HG03108 (cell line): ENCODE data around the gene GNG7.
"Not testable (repeated sequence)": the region's sequence is repeated elsewhere in the genome, so short reads cannot be mapped to it uniquely, and the experiment has no call there.

Experiments
- ATAC-seq: cut with Tn5 transposase; IDR thresholded peaks from one replicate; pipeline ENCODE4 v1.9.1; 2021; ENCODE audit warnings: moderate library complexity; ENCODE audit not compliant: unreplicated experiment

GNG7 gene

GRCh38 chr19:2714102-2714501 is 11.6 kb upstream of the GNG7 start:
- ATAC-seq, result not testable (repeated sequence)

- not testable (repeated sequence) for ATAC-seq
Measured at GRCh38 chr19:2713170-2713569, 10.7 kb upstream of the GNG7 start.

GRCh38 chr19:2711875-2712205 is 9.3 kb upstream of the GNG7 start:
- no peak for ATAC-seq

- no peak for ATAC-seq
Measured at GRCh38 chr19:2711172-2711874, 8.8 kb upstream of the GNG7 start.

- no peak for ATAC-seq
Measured at GRCh38 chr19:2706251-2706650, 3.8 kb upstream of the GNG7 start.

- no peak for ATAC-seq
Measured at GRCh38 chr19:2703691-2704216, 1.3 kb upstream of the GNG7 start.

GRCh38 chr19:2703077-2703437 is 563 bp upstream of the GNG7 start:
- ATAC-seq, result no peak

- ATAC-seq, result no peak
Measured at GRCh38 chr19:2701361-2702169, 929 bp downstream of the GNG7 start.

DNA sequence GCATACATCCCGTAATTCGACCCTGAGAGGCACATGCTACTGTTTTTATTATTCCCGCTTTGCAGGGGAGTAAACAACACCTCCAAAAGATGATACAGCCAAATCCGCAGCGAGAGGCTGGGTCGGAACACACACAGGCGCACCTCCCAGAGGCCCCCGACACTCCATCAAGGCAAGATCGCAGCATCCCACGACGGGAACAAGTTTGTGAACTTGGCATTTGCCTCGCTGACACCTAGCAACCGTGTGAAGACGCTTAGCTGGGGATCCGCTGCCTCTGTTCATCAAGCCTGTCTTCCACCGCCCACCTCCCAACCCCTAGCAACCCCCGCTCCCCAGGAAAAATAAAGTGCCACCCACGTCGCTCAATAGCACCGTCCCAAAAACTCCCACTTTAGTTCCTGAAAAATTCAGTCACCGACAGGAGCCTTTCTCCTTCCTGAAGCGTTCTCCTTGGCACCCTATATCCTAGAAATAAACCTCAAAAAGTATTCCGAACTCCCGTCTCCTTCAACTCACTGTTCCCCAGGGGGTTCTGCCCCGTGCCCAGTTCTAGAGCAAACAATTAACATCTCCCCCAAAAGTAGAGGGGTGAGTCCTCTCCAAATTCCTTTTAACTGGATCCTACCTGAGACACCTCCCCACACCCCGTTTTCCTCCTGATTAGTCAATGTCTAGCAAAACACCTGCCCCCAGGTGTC is 1.7 kb downstream of the GNG7 start:
- no peak for ATAC-seq

- ATAC-seq, result no peak
Measured at GRCh38 chr19:2699413-2700140, 2.9 kb downstream of the GNG7 start.

- no peak for ATAC-seq
Measured at GRCh38 chr19:2694196-2694595, 8.3 kb downstream of the GNG7 start.

DNA sequence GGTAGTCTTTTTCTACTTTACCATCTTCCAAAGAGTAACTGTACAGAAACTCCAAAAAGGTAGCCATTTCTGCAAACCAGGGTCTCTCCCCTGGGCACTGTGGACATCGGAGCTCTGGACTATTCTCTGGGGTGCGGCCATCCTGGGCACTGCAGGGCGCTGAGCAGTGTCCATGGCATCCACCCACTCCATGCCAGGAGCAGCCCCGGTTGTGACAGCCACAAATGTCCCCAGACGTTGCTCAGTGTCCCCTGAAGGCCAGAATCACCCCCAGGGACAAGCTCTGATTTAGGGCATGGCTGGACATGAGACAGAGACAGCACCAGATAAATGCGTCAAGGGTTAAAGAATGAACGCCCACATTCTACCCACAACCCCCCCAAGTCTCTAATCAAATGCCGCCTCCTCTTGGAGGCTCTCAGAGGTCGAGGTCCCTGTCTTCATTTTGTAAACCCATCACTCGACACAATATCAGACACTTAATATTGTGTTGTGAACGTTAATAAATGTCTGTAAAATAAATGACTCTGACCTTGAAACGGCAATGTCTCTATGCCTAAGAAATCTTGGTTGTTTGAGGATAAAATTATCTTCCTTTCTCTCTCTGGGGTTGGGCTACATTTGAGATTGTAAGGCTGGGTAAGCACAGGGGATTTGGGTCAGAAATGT is 8.9 kb downstream of the GNG7 start:
- ATAC-seq, result no peak

- no peak for ATAC-seq
Measured at GRCh38 chr19:2691951-2692350, 10.5 kb downstream of the GNG7 start.

DNA sequence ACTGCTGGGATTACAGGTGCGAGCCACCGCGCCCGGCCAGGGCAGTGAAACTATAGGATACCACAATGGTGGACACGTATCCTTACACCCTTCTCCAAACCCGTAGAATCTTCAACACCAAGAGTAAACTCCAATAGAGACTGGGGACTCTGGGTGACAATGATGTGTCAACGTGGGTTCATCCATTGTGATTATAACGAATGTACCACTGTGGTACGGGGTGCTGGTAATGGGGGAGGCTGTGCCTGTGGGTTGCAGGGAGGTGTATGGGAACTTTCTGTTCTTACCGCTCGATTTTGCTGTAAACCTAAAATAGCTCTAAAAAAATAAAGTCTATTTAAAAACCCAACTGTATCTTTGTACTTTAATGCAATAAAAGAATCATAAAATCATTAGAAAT is 11.6 kb downstream of the GNG7 start:
- ATAC-seq, result no peak

- no peak for ATAC-seq
Measured at GRCh38 chr19:2686360-2686759, 16.1 kb downstream of the GNG7 start.

DNA sequence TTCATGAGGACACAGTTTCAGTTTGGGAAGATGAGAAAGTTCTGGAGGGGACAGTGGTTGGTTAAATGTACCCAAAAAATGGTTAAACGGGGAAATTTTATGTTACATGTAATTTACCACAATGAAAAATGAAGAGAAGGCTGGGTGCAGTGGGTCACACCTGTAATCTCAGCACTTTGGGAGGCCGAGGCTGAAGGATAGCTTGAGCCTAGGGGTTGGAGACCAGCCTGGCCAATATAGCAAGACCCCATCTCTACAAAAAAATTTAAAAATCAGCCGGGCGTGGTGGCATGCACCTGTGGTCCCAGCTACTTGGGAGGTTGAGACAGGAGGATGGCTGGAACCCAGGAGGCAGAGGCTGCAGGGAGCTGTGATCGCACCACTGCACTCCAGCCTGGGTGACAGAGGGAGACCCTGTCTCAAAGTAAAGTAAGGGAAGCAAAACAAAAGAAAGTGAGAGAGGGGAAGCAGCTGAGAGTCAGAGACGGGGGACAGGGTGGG is 17.2 kb downstream of the GNG7 start:
- ATAC-seq, result no peak

DNA sequence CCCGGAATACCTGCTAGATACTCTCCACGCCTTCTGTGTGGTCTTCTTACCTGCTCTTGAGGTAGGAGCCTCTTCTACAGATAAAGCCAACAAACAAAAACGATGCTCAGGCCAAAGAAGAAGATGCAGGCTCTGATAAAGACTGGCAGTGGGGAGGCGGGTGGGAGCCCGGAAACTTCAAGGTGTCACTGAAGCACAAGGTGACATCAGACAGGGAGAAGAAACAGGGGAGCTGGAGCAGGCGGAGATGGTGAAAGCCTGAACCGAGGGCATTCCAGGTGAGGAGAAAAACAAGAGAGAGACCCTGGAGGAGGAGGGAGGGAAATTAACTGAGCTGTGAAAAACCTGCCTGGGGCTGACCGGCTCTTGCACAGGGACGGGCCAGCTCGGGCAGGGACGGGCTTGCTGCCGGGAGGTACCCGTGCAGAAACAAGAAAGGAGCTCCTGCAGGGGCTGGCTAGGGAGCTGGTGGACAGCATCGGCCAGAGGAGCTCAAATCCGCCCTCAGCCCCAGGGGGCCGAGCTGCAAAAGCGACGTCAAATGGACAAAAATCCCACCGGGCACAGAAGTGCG is 19.0 kb downstream of the GNG7 start:
- no peak for ATAC-seq

DNA sequence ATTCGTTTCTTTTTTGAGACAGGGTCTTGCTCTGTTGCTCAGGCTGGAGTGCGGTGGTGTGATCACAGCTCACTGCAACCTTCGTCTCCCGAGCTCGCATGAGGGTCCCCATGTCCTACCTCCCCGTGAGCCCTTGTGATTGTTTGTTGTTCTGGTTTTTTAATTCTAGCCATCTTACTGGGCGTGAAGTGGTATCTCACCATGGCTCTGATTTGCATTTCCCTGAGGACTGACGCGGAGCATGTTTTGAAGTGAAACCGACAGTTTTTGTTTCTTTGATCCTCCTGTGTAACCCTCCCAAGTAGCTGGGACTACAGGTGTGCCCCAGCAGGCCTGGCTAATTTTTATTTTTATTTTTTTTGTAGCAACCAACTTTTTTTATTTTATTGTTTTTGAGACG is 21.7 kb downstream of the GNG7 start:
- ATAC-seq, result no peak

DNA sequence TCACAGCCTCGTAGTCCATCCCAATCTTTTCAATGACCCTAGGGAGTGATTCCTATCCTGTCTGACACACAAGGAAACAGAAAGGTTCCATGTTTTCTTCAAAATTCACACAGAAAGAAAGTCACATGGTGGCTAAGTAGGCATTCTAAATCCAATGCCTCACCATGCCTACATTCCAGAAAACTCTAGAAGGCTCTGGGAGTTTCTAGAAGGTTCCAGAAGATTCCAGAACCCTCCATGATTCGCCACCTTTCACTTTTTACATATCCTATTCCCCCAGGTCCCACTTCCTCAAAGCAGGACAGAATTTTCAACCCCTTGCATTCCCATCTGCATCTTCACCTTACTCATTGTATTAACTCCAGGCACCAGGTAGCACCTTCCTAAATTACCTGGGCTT is 23.1 kb downstream of the GNG7 start:
- ATAC-seq, result no peak

GRCh38 chr19:2678948-2679347 is 23.5 kb downstream of the GNG7 start:
- not testable (repeated sequence) for ATAC-seq
